H1 (cell line): Measurements from ENCODE around the gene PPM1F.

Experiments
- ASH2L ChIP-seq: fragments of 200-600, 300-600 bp; sonication (generic); IDR thresholded peaks from one replicate; pipeline ENCODE4 v1.7.1; 2017; ENCODE audit warnings: low read length
- CEBPB ChIP-seq: IDR thresholded peaks from 2 replicates; pipeline ENCODE4 v1.6.1; 2012; ENCODE audit warnings: low read depth, low read length
- EZH2 ChIP-seq: fragments of 200-600 bp; sonication (generic); IDR thresholded peaks from 2 replicates; pipeline ENCODE4 v1.7.1; 2012; ENCODE audit warnings: low read depth, mild to moderate bottlenecking, moderate library complexity, low read length, inconsistent platforms; ENCODE audit not compliant: severe bottlenecking
- POLR2A ChIP-seq, 2 experiments: IDR thresholded peaks; 1 replicate in 1 of 2; 2 replicates in 1 of 2; pipeline ENCODE4 v1.6.1; 2011; ENCODE audit warnings: low read depth in 2 of 2, low read length in 2 of 2, mild to moderate bottlenecking in 2 of 2; ENCODE audit errors: control extremely low read depth in 1 of 2
- TF ChIP-seq, protein P1 (sequence below), 3 experiments: IDR thresholded peaks; 1 replicate in 2 of 3; 2 replicates in 1 of 3; pipeline versions ENCODE4 v1.5.1 to v1.6.1; 2011; ENCODE audit warnings: low read length in 3 of 3, mild to moderate bottlenecking in 3 of 3, inconsistent platforms in 2 of 3, low read depth in 1 of 3, moderate library complexity in 1 of 3; ENCODE audit not compliant: insufficient read depth in 1 of 3; ENCODE audit errors: control extremely low read depth in 1 of 3
- TF ChIP-seq, protein P2 (sequence below): IDR thresholded peaks from 2 replicates; pipeline ENCODE4 v1.6.1; 2011; ENCODE audit warnings: low read depth, mild to moderate bottlenecking, low read length; ENCODE audit not compliant: insufficient read depth

DNA sequence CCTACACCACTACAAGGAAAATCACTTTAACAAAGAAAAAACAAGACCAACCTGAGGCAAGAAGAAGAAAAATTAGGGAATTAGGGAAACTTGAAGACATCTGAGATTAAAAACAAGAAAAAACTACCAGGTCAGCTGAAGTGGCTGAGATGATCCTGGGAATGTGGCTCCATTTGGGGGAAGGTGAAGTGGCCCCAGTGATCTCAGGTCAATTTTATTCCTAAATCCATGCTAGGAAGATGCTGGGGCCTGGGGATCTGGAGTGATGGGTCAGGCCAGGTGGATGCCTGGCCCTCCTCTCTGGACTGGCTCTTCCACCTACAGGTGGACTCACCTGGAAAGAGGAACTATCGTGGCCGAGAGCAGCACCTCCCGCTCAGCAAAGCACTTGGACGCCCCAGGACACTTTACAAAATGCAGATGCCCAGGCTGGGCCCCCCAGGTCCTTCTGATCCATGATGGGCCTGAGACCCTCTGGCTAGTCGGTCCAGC lies 23.3 kb upstream of the PPM1F start:
- TF ChIP-seq ASH2L (no peak), POLR2A (IDR thresholded peaks at IDR 0.05; ENCODE audit: control extremely low read depth in 1 of 2, low read depth in 2 of 2, low read length in 2 of 2) (no peak), CEBPB (no peak), EZH2 (no peak)
- TF ChIP-seq, protein P1, sequence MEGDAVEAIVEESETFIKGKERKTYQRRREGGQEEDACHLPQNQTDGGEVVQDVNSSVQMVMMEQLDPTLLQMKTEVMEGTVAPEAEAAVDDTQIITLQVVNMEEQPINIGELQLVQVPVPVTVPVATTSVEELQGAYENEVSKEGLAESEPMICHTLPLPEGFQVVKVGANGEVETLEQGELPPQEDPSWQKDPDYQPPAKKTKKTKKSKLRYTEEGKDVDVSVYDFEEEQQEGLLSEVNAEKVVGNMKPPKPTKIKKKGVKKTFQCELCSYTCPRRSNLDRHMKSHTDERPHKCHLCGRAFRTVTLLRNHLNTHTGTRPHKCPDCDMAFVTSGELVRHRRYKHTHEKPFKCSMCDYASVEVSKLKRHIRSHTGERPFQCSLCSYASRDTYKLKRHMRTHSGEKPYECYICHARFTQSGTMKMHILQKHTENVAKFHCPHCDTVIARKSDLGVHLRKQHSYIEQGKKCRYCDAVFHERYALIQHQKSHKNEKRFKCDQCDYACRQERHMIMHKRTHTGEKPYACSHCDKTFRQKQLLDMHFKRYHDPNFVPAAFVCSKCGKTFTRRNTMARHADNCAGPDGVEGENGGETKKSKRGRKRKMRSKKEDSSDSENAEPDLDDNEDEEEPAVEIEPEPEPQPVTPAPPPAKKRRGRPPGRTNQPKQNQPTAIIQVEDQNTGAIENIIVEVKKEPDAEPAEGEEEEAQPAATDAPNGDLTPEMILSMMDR (IDR thresholded peaks at IDR 0.05; ENCODE audit: control extremely low read depth in 1 of 3, insufficient read depth in 1 of 3, low read depth in 1 of 3, low read length in 3 of 3) = no peak
- TF ChIP-seq, protein P2, sequence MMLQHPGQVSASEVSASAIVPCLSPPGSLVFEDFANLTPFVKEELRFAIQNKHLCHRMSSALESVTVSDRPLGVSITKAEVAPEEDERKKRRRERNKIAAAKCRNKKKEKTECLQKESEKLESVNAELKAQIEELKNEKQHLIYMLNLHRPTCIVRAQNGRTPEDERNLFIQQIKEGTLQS = no peak
